ENCODE measurements around the gene HDDC3. TPM values are rescaled to one million over a fixed set of nuclear protein-coding genes. Genes with fewer than 3 reads are reported as not detected.

Gene HDDC3
- total and polyA plus RNA-seq, 9 of the 15 experiments (the other 6 are each of a cell fraction or from before 2014, with no cell fraction given): 14.9 to 55.8 (median 36.9) TPM

- 0 out of 2 replicates have a peak, but pooled peaks have one; percentile 29 for TF ChIP-seq SPI1 (IDR thresholded peaks at IDR 0.05; ENCODE audit: borderline replicate concordance, low read depth, low read length)
- TF ChIP-seq ZNF165 (CRISPR knock-in tag; IDR thresholded peaks at IDR 0.05; ENCODE audit: borderline replicate concordance): no peak
- no peak for TF ChIP-seq ZNF217 (CRISPR knock-in tag; IDR thresholded peaks at IDR 0.05)
- TF ChIP-seq BCOR (IDR thresholded peaks at IDR 0.05): 0 out of 2 replicates have a peak, but pooled peaks have one; percentile 43
- TF ChIP-seq HOXB6 (CRISPR knock-in tag; IDR thresholded peaks at IDR 0.05; ENCODE audit: borderline replicate concordance): no peak
- TF ChIP-seq POLR2AphosphoS5 (IDR thresholded peaks at IDR 0.05; ENCODE audit: control insufficient read depth, insufficient read depth, low read depth, low read length): peak; percentile 60; the same call in 1 of the 2 replicates
- TF ChIP-seq COPS2 (conservative IDR thresholded peaks at IDR 0.05): no peak
- no peak for TF ChIP-seq CBFB (CRISPR knock-in tag; IDR thresholded peaks at IDR 0.05)
- no peak for TF ChIP-seq ZFP36 (IDR thresholded peaks at IDR 0.05; ENCODE audit: low read depth, low read length, partially characterized antibody)
- no peak for TF ChIP-seq HLTF (IDR thresholded peaks at IDR 0.05)
- TF ChIP-seq SRSF1 (IDR thresholded peaks at IDR 0.05; ENCODE audit: low read depth, low read length): no peak
- TF ChIP-seq RHOXF2B (CRISPR knock-in tag; conservative IDR thresholded peaks at IDR 0.05): no peak
- 0 out of 2 replicates have a peak, but pooled peaks have one; percentile 41 for TF ChIP-seq SMARCA5 (IDR thresholded peaks at IDR 0.05)
- no peak for TF ChIP-seq ZNF395 (CRISPR knock-in tag; IDR thresholded peaks at IDR 0.05)
- TF ChIP-seq GATA2 (CRISPR knock-in tag; IDR thresholded peaks at IDR 0.05): peak; percentile 38; the same call in 1 of the 2 replicates
- no peak for TF ChIP-seq POLR2A (conservative IDR thresholded peaks at IDR 0.05)
- no peak for TF ChIP-seq SETDB1 (IDR thresholded peaks at IDR 0.05; ENCODE audit: low read length)
- TF ChIP-seq ZFP1 (CRISPR knock-in tag; IDR thresholded peaks at IDR 0.05): no peak
- peak in 1 of 2 experiments; percentile 49; a peak in 1 of 4 replicates for TF ChIP-seq MNT (conservative IDR thresholded peaks at IDR 0.05)
- TF ChIP-seq ZNF408 (CRISPR knock-in tag; IDR thresholded peaks at IDR 0.05; ENCODE audit: low read depth): no peak
- TF ChIP-seq SP1 (CRISPR knock-in tag; IDR thresholded peaks at IDR 0.05): peak; percentile 53; the same call in 1 of the 2 replicates
- no peak for TF ChIP-seq ZNF551 (CRISPR knock-in tag; IDR thresholded peaks at IDR 0.05)
- TF ChIP-seq DLX4 (CRISPR knock-in tag; IDR thresholded peaks at IDR 0.05): no peak
- TF ChIP-seq UBTF (IDR thresholded peaks at IDR 0.05; ENCODE audit: borderline replicate concordance in 1 of 2, low read depth in 2 of 2, low read length in 2 of 2): no peak
Measured at GRCh38 chr15:90895571-90896117, 36.7 kb downstream of the HDDC3 start (continued).
